OCI-LY7 (cell line): ENCODE measurements around the gene NT5M. TPM values are rescaled to one million over a fixed set of nuclear protein-coding genes. Genes with fewer than 3 reads are reported as not detected.

Experiments used
- BruUV-seq: library from RNA; stranded (reverse); fragments of 400-500 nt; replicated peaks from 2 replicates; lab custom pipeline; 2021; lab: Mats Ljungman, UMichigan
- CTCF ChIA-PET: fragments of 300-600 bp; sonication (Branson Sonifier 250); formaldehyde crosslinking; loops from one replicate; lab custom pipeline; 2022; ENCODE audit warnings: antibody characterized with exemption; ENCODE audit not compliant: unreplicated experiment; lab: Charles Lee
- POLR2A ChIA-PET: fragments of 300-600 bp; sonication (Branson Sonifier 250); formaldehyde crosslinking; loops from one replicate; lab custom pipeline; 2022; ENCODE audit warnings: antibody characterized with exemption; lab: Charles Lee
- DNase-seq: peaks from one replicate; pipeline ENCODE4 v3.0.0-alpha.2; 2015; ENCODE audit warnings: low spot score
- H2AFZ ChIP-seq: fragments of 200-600 bp; sonication (generic), shearing (Covaris generic); 2 replicates; pipeline ENCODE4 v1.6.1; 2014; ENCODE audit warnings: mild to moderate bottlenecking, antibody characterized with exemption, low read length, moderate library complexity
- H3K27ac ChIP-seq: fragments of 200-600 bp; sonication (generic); 2 replicates; pipeline ENCODE4 v1.5.1; 2014; ENCODE audit warnings: mixed run types, low read depth, mild to moderate bottlenecking, moderate library complexity, low read length, inconsistent platforms; ENCODE audit not compliant: poor library complexity, severe bottlenecking
- H3K36me3 ChIP-seq: fragments of 200-600 bp; sonication (generic); 2 replicates; pipeline ENCODE4 v1.6.1; 2014; ENCODE audit warnings: mild to moderate bottlenecking, antibody characterized with exemption, low read length, moderate library complexity, mixed read lengths; ENCODE audit not compliant: insufficient read depth
- H3K4me1 ChIP-seq: fragments of 200-600 bp; sonication (generic); 2 replicates; pipeline ENCODE4 v1.5.1; 2014; ENCODE audit warnings: mild to moderate bottlenecking, low read length; ENCODE audit not compliant: insufficient read depth, poor library complexity, severe bottlenecking
- H3K4me2 ChIP-seq: fragments of 200-600 bp; sonication (generic); 2 replicates; pipeline ENCODE4 v1.6.1; 2014; ENCODE audit warnings: mild to moderate bottlenecking, low read length
- H3K4me3 ChIP-seq: fragments of 200-600 bp; sonication (generic); 2 replicates; pipeline ENCODE4 v1.5.1; 2014; ENCODE audit warnings: mild to moderate bottlenecking, low read depth, low read length; ENCODE audit not compliant: poor library complexity, severe bottlenecking
- H3K79me2 ChIP-seq: fragments of 200-600 bp; sonication (generic); 2 replicates; pipeline ENCODE4 v1.6.1; 2016; ENCODE audit warnings: low read depth, mild to moderate bottlenecking, low read length, moderate library complexity, mixed read lengths; ENCODE audit not compliant: insufficient read depth
- H3K9me2 ChIP-seq: fragments of 200-600 bp; sonication (generic); 2 replicates; pipeline ENCODE4 v1.6.1; 2016; ENCODE audit warnings: mild to moderate bottlenecking, low read length, mixed read lengths; ENCODE audit not compliant: insufficient read depth
- H3K9me3 ChIP-seq: fragments of 200-600 bp; sonication (generic); 2 replicates; pipeline ENCODE4 v1.6.1; 2014; ENCODE audit warnings: mild to moderate bottlenecking, mixed run types, low read length, mixed read lengths
- H4K20me1 ChIP-seq: fragments of 200-600 bp; sonication (generic); 2 replicates; pipeline ENCODE4 v1.6.1; 2014; ENCODE audit warnings: mild to moderate bottlenecking, antibody characterized with exemption, low read length, moderate library complexity, mixed read lengths; ENCODE audit not compliant: insufficient read depth
- CTCF ChIP-seq: fragments of 200-600 bp; sonication (generic); conservative IDR thresholded peaks from 2 replicates; pipeline ENCODE4 v1.5.1; 2014; ENCODE audit warnings: mild to moderate bottlenecking, antibody characterized with exemption, low read length, moderate library complexity, mixed read lengths
- EZH2phosphoT487 ChIP-seq: fragments of 200-600 bp; sonication (generic); IDR thresholded peaks from 2 replicates; pipeline ENCODE4 v1.6.1; 2018; ENCODE audit warnings: low read depth, borderline replicate concordance, mild to moderate bottlenecking, mixed run types, antibody characterized with exemption, low read length, moderate library complexity, mixed read lengths
- intact Hi-C: fragments of 100-400 bp; cut with micrococcal nuclease; formaldehyde crosslinking; loops from one replicate; pipeline ENCODE4 v1.10.0; 2022; ENCODE audit not compliant: unreplicated experiment
- total RNA-seq, 2 experiments: library from RNA; depleted of rRNA in 1 of 2; stranded (reverse); fragments of >200 nt in 1 of 2; shearing (Covaris generic) in 1 of 2; gene quantifications; 2 replicates each; pipeline ENCODE4 v1.2.3, GENCODE V29; 2014 to 2022

NT5M gene
- total RNA-seq, 2 experiments from 2014 or later, result 8.2 to 14.0 TPM

GRCh38 chr17:17349724-17350106 lies 46.5 kb downstream of the NT5M start:
- Histone ChIP-seq H3K27ac (no peak overlapping the region), H3K9me2 (no peaks in the 10 kb centered on the region), H3K79me2 (no peaks in the 10 kb centered on the region), H3K9me3 (no peaks in the 10 kb centered on the region), H3K4me3 (no peak overlapping the region), H2AFZ (no peak overlapping the region), H4K20me1 (no peaks in the 10 kb centered on the region), H3K36me3 (no peaks in the 10 kb centered on the region), H3K4me2 (no peak overlapping the region), H3K4me1 (no peaks in the 10 kb centered on the region)
- TF ChIP-seq CTCF, result no peak
- no peak for TF ChIP-seq EZH2phosphoT487
- ChIA-PET POLR2A (interaction anchor here (1.4 kb wide), 1 partner anchor 18 kb away, joined by 3 read pairs; no protein-coding TSS in a partner anchor), CTCF (no interaction called here)
- DNase-seq, result no peak
- intact Hi-C loops, result no loop called here
- no TSS peak for BruUV-seq

GRCh38 chr17:17350491-17351355 lies 47.5 kb downstream of the NT5M start:
- no peak for DNase-seq
- H3K9me2 ChIP-seq, result no peaks in the 10 kb centered on the region
- H3K9me3 ChIP-seq, result no peaks in the 10 kb centered on the region
- H3K4me1 ChIP-seq, result no peaks in the 10 kb centered on the region
- TF ChIP-seq CTCF (no peak), EZH2phosphoT487 (no peak)
- no peak overlapping the region for H2AFZ ChIP-seq
- H3K27ac ChIP-seq, result no peak overlapping the region
- intact Hi-C loops, result no loop called here
- ChIA-PET POLR2A (interaction anchor here (1.4 kb wide), 1 partner anchor 19 kb away, joined by 3 read pairs; no protein-coding TSS in a partner anchor), CTCF (no interaction called here)
- H4K20me1 ChIP-seq, result no peaks in the 10 kb centered on the region
- no peak overlapping the region for H3K4me2 ChIP-seq
- no TSS peak for BruUV-seq
- H3K79me2 ChIP-seq, result no peaks in the 10 kb centered on the region
- H3K36me3 ChIP-seq, result no peaks in the 10 kb centered on the region
- no peak overlapping the region for H3K4me3 ChIP-seq

GRCh38 chr17:17351356-17351891 lies 48.3 kb downstream of the NT5M start:
- Histone ChIP-seq H3K27ac (no peak overlapping the region), H4K20me1 (no peaks in the 10 kb centered on the region), H3K4me2 (no peak overlapping the region), H3K79me2 (no peaks in the 10 kb centered on the region), H3K9me2 (no peaks in the 10 kb centered on the region), H3K9me3 (no peaks in the 10 kb centered on the region), H3K4me3 (no peak overlapping the region), H2AFZ (no peak overlapping the region), H3K4me1 (no peaks in the 10 kb centered on the region), H3K36me3 (no peaks in the 10 kb centered on the region)
- POLR2A ChIA-PET, result no interaction called here
- no peak for DNase-seq
- TF ChIP-seq CTCF (no peak), EZH2phosphoT487 (no peak)
- no TSS peak for BruUV-seq
- intact Hi-C loops, result no loop called here
- CTCF ChIA-PET, result no interaction called here
